ENCODE results near the gene KIZ. TPM values are rescaled to one million over a fixed set of nuclear protein-coding genes. Genes with fewer than 3 reads are reported as not detected.

Gene KIZ
- total RNA-seq, 1 experiment from 2014 or later = 31.8 TPM

DNA sequence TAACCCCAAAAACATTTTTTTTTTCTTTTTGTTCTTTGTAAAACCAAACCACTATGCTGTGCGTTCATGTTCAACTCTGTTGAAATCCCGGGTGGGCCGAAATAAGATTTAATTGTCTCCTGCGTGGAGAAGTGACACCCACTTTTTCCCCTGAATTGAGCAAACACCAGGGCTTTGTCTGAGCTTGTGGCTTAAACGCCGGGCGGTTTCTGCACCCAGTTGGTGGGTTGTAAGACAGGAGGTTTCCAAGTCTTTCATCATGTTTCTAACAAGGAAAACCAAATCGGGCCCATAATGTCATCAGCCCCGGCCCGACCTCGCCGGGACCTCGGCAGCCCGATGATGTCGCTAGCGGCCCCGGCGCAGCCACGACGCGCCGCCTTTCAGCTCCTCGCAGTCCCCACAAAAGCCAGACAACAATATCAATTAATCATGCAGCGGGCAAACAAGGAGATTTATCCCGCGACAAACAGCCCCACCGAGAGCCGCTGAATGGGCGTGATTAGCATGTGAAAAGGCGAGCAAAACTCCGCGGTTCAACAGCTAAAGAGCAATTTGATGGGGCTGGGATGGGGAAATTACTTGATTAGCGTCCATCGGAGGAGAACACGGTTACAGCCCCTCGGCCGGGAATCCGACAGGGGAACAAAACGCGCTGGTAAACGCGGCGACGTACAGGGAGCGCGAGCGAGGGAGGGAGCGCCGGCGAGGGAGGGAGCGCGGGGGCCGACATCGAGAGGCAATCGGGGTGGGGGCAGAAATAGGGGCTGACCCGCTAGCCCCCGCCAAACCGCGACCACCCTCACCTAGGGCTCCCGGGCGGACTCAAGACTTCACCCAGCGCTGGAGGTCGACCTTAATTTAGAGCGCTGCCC is 25.1 kb upstream of the KIZ start:
- ChIA-PET CTCF (interaction anchor here (0.6 to 3.0 kb wide), 7 partner anchors 19 to 263 kb away, joined by 4 to 18 read pairs (median 6); partner anchors contain the start of gene KIZ), POLR2A (interaction anchor here (0.6 to 2.9 kb wide), 3 partner anchors 25 to 125 kb away, joined by 4 to 16 read pairs (median 4); partner anchors contain the start of gene KIZ)
- peak overlapping the region; percentile 100 for H3K27ac Mint-ChIP-seq (ENCODE audit: unreplicated experiment)

DNA sequence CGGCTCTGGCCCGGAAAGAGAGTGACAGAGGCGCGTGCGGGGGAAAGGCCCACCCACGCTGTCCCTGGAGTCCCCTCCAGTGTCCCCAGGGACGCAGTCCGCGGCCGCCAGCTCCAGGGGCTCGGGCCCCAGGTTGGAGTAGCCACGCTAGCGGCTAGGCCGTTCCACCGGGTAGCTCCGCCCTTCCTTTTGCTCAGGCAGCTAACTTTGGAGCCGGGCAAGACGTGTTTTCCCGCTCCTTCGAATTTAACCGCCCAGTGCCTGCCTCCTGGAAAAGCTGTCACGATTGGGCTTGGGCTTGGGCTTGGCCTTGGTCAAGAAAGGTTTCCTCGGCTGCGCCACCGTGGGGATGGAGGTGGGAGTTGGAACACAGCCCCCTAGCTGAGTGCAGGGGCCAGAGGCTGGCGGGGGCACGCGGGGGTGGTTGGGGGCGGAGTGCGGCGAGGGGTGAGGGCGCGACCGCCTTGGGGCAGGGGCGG is 24.4 kb upstream of the KIZ start:
- no peaks in the 10 kb centered on the region for H3K9me3 Mint-ChIP-seq (ENCODE audit: unreplicated experiment)
- ChIA-PET CTCF (interaction anchor here (0.5 to 3.0 kb wide), 9 partner anchors 11 to 264 kb away, joined by 3 to 18 read pairs (median 6); partner anchors contain the start of gene KIZ), POLR2A (interaction anchor here (0.6 to 2.9 kb wide), 4 partner anchors 24 to 126 kb away, joined by 4 to 16 read pairs (median 4); partner anchors contain the start of gene KIZ)
- H3K9me3 ChIP-seq = no peaks in the 10 kb centered on the region
- H3K27me3 ChIP-seq (replicated peaks; ENCODE audit: control insufficient read depth, insufficient read depth, low read length) = no peaks in the 10 kb centered on the region
- intact Hi-C loops (cut with micrococcal nuclease; ENCODE audit: unreplicated experiment) = loop anchor here (2.0 kb wide), 1 partner anchor 75 kb away; no protein-coding TSS in a partner anchor
- H3K27me3 Mint-ChIP-seq (ENCODE audit: insufficient read depth, unreplicated experiment) = peaks cover 4% of the 10 kb centered on the region
- H3K4me1 ChIP-seq = no peaks in the 10 kb centered on the region; the same call in 1 of the 2 replicates
- peaks cover 6% of the 10 kb centered on the region for H3K4me1 Mint-ChIP-seq (ENCODE audit: low read depth, unreplicated experiment)
- TF ChIP-seq, protein P1, sequence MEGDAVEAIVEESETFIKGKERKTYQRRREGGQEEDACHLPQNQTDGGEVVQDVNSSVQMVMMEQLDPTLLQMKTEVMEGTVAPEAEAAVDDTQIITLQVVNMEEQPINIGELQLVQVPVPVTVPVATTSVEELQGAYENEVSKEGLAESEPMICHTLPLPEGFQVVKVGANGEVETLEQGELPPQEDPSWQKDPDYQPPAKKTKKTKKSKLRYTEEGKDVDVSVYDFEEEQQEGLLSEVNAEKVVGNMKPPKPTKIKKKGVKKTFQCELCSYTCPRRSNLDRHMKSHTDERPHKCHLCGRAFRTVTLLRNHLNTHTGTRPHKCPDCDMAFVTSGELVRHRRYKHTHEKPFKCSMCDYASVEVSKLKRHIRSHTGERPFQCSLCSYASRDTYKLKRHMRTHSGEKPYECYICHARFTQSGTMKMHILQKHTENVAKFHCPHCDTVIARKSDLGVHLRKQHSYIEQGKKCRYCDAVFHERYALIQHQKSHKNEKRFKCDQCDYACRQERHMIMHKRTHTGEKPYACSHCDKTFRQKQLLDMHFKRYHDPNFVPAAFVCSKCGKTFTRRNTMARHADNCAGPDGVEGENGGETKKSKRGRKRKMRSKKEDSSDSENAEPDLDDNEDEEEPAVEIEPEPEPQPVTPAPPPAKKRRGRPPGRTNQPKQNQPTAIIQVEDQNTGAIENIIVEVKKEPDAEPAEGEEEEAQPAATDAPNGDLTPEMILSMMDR (IDR thresholded peaks at IDR 0.05; ENCODE audit: insufficient read depth in 1 of 2, low read depth in 1 of 2, low read length in 1 of 2, severe bottlenecking in 1 of 2, unreplicated experiment in 1 of 2) = peak in 1 of 2 experiments; percentile 34
- peak; percentile 85 to 86 for DNase-seq
- no TSS peak for BruUV-seq (replicated peaks)
- peak overlapping the region; percentile 100 for H3K27ac Mint-ChIP-seq (ENCODE audit: unreplicated experiment)
- H3K4me3 Mint-ChIP-seq (ENCODE audit: unreplicated experiment) = peak overlapping the region; percentile 97
- H3K36me3 Mint-ChIP-seq (ENCODE audit: insufficient read depth, unreplicated experiment) = peaks cover 13% of the 10 kb centered on the region
- peak overlapping the region; percentile 56 for H3K4me3 ChIP-seq (ENCODE audit: low read depth, low read length)
- H3K36me3 ChIP-seq (ENCODE audit: control insufficient read depth, insufficient read depth, low read length) = no peaks in the 10 kb centered on the region

More for the DNA sequence above, 25.1 kb upstream of the KIZ start:
- Mint-ChIP-seq H3K4me3 (ENCODE audit: unreplicated experiment) (peak overlapping the region; percentile 97), H3K9me3 (ENCODE audit: unreplicated experiment) (no peaks in the 10 kb centered on the region), H3K27me3 (ENCODE audit: insufficient read depth, unreplicated experiment) (peaks cover 4% of the 10 kb centered on the region), H3K4me1 (ENCODE audit: low read depth, unreplicated experiment) (peaks cover 6% of the 10 kb centered on the region), H3K36me3 (ENCODE audit: insufficient read depth, unreplicated experiment) (peaks cover 13% of the 10 kb centered on the region)
- DNase-seq = peak in 1 of 2 experiments; percentile 65
- H3K4me1 ChIP-seq = no peaks in the 10 kb centered on the region; the same call in 1 of the 2 replicates
- peak overlapping the region; percentile 56 for H3K4me3 ChIP-seq (ENCODE audit: low read depth, low read length)
- BruUV-seq (replicated peaks) = TSS peak; percentile 61
- no peaks in the 10 kb centered on the region for H3K36me3 ChIP-seq (ENCODE audit: control insufficient read depth, insufficient read depth, low read length)
- H3K27me3 ChIP-seq (replicated peaks; ENCODE audit: control insufficient read depth, insufficient read depth, low read length) = no peaks in the 10 kb centered on the region
- TF ChIP-seq, protein P1 (IDR thresholded peaks at IDR 0.05; ENCODE audit: insufficient read depth in 1 of 2, low read depth in 1 of 2, low read length in 1 of 2, severe bottlenecking in 1 of 2, unreplicated experiment in 1 of 2) = no peak
- intact Hi-C loops (cut with micrococcal nuclease; ENCODE audit: unreplicated experiment) = loop anchor here (2.0 kb wide), 1 partner anchor 74 kb away; no protein-coding TSS in a partner anchor
- H3K9me3 ChIP-seq = no peaks in the 10 kb centered on the region

Data from Caco-2 (cell line).